Measurements from ENCODE around the gene TMEM218.

The TMEM218 gene

DNA sequence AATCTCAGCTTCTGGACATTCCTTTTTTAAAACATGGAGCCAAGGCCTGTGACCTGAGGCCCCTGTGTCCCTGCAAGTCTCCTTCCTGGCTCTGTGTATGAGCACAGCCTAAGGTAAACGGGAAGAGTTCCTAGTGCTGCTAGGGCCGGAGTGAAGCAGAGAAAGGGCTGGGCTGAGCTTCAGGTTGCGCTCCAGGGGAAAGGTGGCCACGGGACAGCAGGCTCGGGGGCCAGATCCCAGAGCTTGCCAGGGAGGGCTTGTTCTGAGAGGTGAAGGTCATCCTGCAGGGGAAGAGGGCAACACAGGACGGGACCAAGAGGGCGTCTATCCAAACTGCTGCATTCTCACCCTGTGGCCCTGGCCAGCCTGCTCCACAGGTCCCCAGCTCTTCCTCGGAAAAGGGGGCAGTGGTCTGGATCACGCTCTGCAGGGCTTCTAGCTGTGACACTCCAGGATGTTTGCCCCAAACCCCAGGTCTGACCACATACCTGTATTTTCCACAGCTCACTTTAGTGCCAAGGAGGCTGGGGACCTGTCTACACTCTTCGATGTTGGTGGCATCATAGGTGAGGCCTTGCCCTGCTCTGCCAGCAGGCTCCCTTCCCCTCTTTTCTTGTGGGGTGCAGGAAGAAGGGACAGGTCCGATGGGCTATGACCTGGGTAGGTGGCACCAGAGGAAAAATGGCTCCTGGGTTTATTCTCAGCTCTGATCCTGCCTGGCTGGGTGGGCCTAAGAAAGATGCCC lies 27.9 kb downstream of the TMEM218 start:
- TF ChIP-seq, protein P1, sequence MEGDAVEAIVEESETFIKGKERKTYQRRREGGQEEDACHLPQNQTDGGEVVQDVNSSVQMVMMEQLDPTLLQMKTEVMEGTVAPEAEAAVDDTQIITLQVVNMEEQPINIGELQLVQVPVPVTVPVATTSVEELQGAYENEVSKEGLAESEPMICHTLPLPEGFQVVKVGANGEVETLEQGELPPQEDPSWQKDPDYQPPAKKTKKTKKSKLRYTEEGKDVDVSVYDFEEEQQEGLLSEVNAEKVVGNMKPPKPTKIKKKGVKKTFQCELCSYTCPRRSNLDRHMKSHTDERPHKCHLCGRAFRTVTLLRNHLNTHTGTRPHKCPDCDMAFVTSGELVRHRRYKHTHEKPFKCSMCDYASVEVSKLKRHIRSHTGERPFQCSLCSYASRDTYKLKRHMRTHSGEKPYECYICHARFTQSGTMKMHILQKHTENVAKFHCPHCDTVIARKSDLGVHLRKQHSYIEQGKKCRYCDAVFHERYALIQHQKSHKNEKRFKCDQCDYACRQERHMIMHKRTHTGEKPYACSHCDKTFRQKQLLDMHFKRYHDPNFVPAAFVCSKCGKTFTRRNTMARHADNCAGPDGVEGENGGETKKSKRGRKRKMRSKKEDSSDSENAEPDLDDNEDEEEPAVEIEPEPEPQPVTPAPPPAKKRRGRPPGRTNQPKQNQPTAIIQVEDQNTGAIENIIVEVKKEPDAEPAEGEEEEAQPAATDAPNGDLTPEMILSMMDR (conservative IDR thresholded peaks at IDR 0.05) = no peak
- H3K27ac ChIP-seq = no peak overlapping the region

DNA sequence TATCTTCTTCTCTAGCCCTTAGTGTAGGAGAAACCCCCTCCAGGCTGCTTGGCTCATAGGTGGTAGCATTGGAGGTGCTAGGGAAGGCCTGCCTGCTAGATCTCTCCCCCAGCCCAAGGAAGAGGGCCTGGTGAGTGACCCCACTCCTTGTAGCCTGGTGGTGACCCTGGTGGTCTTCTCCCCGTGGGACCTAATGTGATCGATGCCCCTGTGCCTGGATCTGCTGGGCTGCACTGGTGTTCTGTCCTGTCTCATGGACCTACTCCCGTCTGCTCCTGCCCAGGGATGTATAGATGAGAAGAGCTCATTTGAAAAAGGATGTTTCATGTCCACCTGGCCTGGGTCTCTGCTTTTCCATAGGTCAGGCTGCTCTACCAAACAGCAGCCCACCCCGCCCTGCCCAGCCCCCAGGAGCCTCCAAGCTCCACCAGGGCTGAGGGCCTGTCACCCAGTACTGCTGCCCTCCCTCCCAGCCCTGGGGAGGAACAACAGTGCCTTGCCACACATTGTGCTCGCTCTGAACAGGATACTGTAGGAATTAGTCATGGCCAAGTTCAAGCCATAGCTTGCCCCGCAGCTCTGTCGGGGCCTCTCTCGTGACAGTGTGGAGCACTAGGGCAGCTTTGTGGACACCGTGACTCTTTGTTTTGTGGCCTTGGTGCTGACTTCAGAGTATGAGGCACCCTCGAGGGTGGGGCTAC lies 28.7 kb downstream of the TMEM218 start:
- TF ChIP-seq, protein P1 (conservative IDR thresholded peaks at IDR 0.05) = no peak
- H3K27ac ChIP-seq = no peak overlapping the region

DNA sequence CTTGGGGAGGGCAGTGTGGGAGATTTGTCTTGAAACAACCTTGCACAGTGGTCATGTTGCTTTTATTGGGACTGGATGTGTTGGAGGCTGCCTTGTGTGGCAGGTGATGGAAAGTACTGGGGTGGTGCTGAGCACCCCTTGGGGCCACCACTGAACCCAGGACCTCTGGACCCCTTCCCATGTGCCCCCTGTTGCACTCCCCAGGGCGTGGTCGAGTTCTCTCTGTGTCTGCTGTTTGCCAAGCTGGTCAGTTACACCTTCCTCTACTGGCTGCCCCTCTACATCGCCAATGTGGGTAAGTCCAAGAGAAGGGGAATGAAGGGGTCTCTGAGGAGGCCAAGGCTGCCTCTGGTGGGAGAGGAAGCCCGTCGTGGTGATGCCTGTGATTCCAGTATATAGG lies 29.4 kb downstream of the TMEM218 start:
- TF ChIP-seq, protein P1 (conservative IDR thresholded peaks at IDR 0.05) = no peak
- no peak overlapping the region for H3K27ac ChIP-seq

DNA sequence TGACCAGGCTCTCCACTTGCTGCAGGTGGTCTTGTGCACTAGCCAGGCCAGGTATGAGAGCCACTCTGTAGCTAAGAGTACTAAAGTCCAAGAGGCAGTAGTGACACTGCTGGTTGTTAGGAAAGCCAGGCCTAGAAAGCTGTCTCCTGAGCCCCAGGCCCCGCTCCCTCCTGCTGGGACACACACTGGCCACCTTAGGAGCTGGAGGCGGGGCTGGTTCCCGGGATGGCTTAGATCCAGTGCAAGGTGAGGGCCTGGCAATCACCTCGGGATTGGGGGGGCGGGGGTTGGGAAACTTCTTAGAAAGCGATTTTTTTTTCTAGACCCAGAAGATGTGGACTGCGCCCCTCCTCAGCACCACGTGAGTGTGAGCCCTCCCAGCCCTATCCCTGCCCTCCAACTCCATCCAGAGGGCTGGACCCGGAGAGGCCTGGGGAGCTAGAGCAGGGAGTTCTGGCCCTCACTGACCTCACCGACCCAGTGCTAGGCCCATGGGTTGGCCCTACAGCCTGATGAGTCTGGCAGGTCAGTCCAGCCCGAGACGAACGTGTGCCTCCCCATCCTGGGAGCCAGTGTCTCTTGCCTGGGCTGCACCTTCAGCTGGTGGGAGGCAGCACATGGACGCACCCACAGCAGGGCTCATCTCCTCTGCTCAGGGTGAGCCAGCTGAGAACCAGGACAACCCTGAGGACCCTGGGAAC lies 30.2 kb downstream of the TMEM218 start:
- TF ChIP-seq, protein P1 (conservative IDR thresholded peaks at IDR 0.05) = no peak
- H3K27ac ChIP-seq = no peak overlapping the region

DNA sequence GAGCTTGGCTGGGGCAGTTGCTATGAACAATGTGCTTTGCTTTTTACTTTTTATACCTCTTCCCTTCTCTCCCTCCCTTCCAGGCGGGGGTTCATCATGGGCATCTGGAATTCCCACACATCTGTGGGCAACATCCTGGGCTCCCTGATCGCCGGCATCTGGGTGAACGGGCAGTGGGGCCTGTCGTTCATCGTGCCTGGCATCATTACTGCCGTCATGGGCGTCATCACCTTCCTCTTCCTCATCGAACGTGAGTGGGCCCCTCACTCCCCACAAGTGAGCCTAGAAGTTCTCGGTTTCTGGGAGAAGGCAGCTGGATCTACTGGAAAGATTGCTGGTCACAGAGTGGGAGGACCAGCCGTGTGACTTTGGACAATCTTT lies 30.9 kb downstream of the TMEM218 start:
- TF ChIP-seq, protein P1 (conservative IDR thresholded peaks at IDR 0.05) = no peak
- no peak overlapping the region for H3K27ac ChIP-seq

DNA sequence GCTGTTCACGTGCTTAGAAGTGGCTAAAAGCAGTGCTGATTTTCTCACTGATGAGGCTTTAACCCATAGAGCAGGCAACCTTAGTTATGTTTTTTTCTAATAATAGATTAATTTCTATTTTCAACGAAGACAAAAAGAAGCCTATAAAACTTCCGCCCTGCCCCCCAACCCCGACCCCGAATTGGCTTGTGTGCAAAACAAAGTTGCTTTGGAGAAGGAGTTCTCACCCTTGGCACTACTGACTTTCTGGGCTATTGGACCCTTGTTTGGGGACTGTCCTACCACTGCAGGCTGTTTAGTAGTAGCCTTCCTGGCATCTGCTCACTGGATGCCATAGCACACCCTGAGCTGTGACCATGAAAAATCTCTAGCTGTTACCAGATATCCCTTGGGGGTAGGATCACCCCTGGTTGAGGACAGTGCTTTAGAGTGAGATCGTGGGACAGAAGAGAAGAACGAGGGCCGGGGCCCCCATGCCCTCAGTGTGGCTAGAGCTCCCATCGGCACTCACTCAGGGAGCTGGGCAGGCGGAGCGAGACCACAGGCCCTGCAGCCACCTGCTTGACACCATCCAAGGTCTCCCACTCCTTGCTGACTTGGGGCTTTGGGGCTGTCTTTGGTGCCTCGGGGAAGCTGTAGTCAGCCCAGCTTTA lies 31.4 kb downstream of the TMEM218 start:
- H3K27ac ChIP-seq = no peak overlapping the region
- TF ChIP-seq, protein P1 (conservative IDR thresholded peaks at IDR 0.05) = no peak
